HepG2 (cell line): Measurements from ENCODE around the gene NCOR2.

Experiments used
- CTCF ChIP-seq: sonication (generic); formaldehyde crosslinking; IDR thresholded peaks from 2 replicates; pipeline ENCODE4 v1.5.0; 2020; ENCODE audit warnings: mild to moderate bottlenecking, missing genetic modification reagents, moderate library complexity
- MAFF ChIP-seq: IDR thresholded peaks from 2 replicates; pipeline ENCODE4 v1.6.1; 2011; ENCODE audit warnings: low read depth, low read length, improper control_type of control experiment
- MAX ChIP-seq: IDR thresholded peaks from 2 replicates; pipeline ENCODE4 v1.6.1; 2012; ENCODE audit warnings: inconsistent platforms
- MTA3 ChIP-seq: sonication (generic); formaldehyde crosslinking; IDR thresholded peaks from 2 replicates; pipeline ENCODE4 v1.4.0; 2020; ENCODE audit warnings: missing genetic modification reagents
- PBX3 ChIP-seq: sonication (generic); formaldehyde crosslinking; IDR thresholded peaks from 2 replicates; pipeline ENCODE4 v1.8.1; 2023; ENCODE audit warnings: missing genetic modification reagents, inconsistent platforms, borderline replicate concordance
- REST ChIP-seq, 2 experiments: IDR thresholded peaks; 2 replicates each; pipeline ENCODE4 v1.6.1; 2011 to 2012; ENCODE audit warnings: low read length in 2 of 2, borderline replicate concordance in 1 of 2, low read depth in 1 of 2, mild to moderate bottlenecking in 1 of 2, moderate library complexity in 1 of 2
- SRF ChIP-seq: IDR thresholded peaks from 2 replicates; pipeline ENCODE4 v1.6.1; 2011; ENCODE audit warnings: mild to moderate bottlenecking, low read depth, low read length, moderate library complexity

GRCh38 chr12:124532967-124533366 lies 34.4 kb downstream of the NCOR2 start:
- TF ChIP-seq CTCF (CRISPR knock-in tag), result no peak
- TF ChIP-seq PBX3 (CRISPR knock-in tag), result no peak
- TF ChIP-seq MAX, result no peak
- TF ChIP-seq SRF, result no peak
- TF ChIP-seq MTA3 (CRISPR knock-in tag), result no peak
- no peak for TF ChIP-seq REST (IDR thresholded peaks at IDR 0.05; ENCODE audit: borderline replicate concordance in 1 of 2, low read depth in 1 of 2, low read length in 2 of 2)
- TF ChIP-seq MAFF, result no peak
